SK-N-SH (cell line): ENCODE data around the gene AGAP1. TPM values are rescaled to one million over a fixed set of nuclear protein-coding genes. Genes with fewer than 3 reads are reported as not detected.

ENCODE experiments used
- CTCF ChIA-PET: fragments of 300-600, 350-600 bp; formaldehyde crosslinking; extraction: SDS; loops from one replicate; lab custom pipeline; 2021; lab: Yijun Ruan, JAX
- POLR2A ChIA-PET: fragments of 350-600 bp; sonication (Branson Sonifier 250); formaldehyde crosslinking; extraction: SDS; loops from one replicate; lab custom pipeline; 2020; ENCODE audit warnings: antibody characterized with exemption, inconsistent platforms; lab: Yijun Ruan, JAX
- DNase-seq: peaks from one replicate; pipeline ENCODE4 v3.0.0; 2012
- H2AFZ ChIP-seq: fragments of 200-600 bp; sonication (generic); 2 replicates; pipeline ENCODE4 v1.8.1; 2016; ENCODE audit warnings: antibody characterized with exemption, mild to moderate bottlenecking, low read depth
- H3F3A ChIP-seq: fragments of 200-600 bp; sonication (generic); replicated peaks from 2 replicates; pipeline ENCODE3; 2016; ENCODE audit warnings: antibody characterized with exemption, mild to moderate bottlenecking; ENCODE audit not compliant: insufficient read depth
- H3K27ac ChIP-seq, 2 experiments: fragments of 200-500 bp in 1 of 2; fragments of 200-600 bp in 1 of 2; sonication (Bioruptor generic) in 1 of 2; sonication (generic), shearing (Covaris generic) in 1 of 2; 2 replicates each; pipeline versions ENCODE4 v1.5.1 to v1.6.1; 2014 to 2016; ENCODE audit warnings: low read depth in 2 of 2, inconsistent platforms in 1 of 2, low read length in 1 of 2, mild to moderate bottlenecking in 1 of 2, mixed read lengths in 1 of 2
- H3K27me3 ChIP-seq: fragments of 200-600 bp; sonication (generic), shearing (Covaris generic); 2 replicates; pipeline ENCODE4 v1.6.1; 2016; ENCODE audit warnings: mixed run types; ENCODE audit not compliant: insufficient read depth
- H3K36me3 ChIP-seq, 2 experiments: fragments of 200-500 bp in 1 of 2; fragments of 200-600 bp in 1 of 2; sonication (Bioruptor generic) in 1 of 2; sonication (generic) in 1 of 2; replicated peaks in 1 of 2; 2 replicates each; pipeline versions ENCODE3 to v1.5.1; 2014 to 2016; ENCODE audit warnings: low read length in 1 of 2, mild to moderate bottlenecking in 1 of 2; ENCODE audit not compliant: insufficient read depth in 2 of 2, control insufficient read depth in 1 of 2
- H3K4me1 ChIP-seq, 2 experiments: fragments of 200-500 bp in 1 of 2; fragments of 200-600 bp in 1 of 2; sonication (Bioruptor generic) in 1 of 2; sonication (generic), shearing (Covaris generic) in 1 of 2; 2 replicates each; pipeline versions ENCODE4 v1.5.1 to v1.6.1; 2014 to 2016; ENCODE audit warnings: low read depth in 1 of 2, low read length in 1 of 2, mixed run types in 1 of 2; ENCODE audit not compliant: insufficient read depth in 2 of 2, control insufficient read depth in 1 of 2
- H3K4me2 ChIP-seq: fragments of 200-600 bp; sonication (generic), shearing (Covaris generic); 2 replicates; pipeline ENCODE4 v1.6.1; 2017; ENCODE audit warnings: mixed run types
- H3K4me3 ChIP-seq, 2 experiments: fragments of 200-500 bp in 1 of 2; fragments of 200-600 bp in 1 of 2; sonication (Bioruptor generic) in 1 of 2; sonication (generic), shearing (Covaris generic) in 1 of 2; 2 replicates each; pipeline versions ENCODE4 v1.5.1 to v1.8.1; 2014 to 2016; ENCODE audit warnings: low read depth in 2 of 2, inconsistent platforms in 1 of 2, low read length in 1 of 2, mild to moderate bottlenecking in 1 of 2, mixed read lengths in 1 of 2, moderate library complexity in 1 of 2
- H3K79me2 ChIP-seq: fragments of 200-600 bp; sonication (generic); 2 replicates; pipeline ENCODE4 v1.8.1; 2017; ENCODE audit warnings: mild to moderate bottlenecking; ENCODE audit not compliant: insufficient read depth
- H3K9ac ChIP-seq: fragments of 200-600 bp; sonication (generic); 2 replicates; pipeline ENCODE4 v1.6.1; 2017; ENCODE audit warnings: mixed run types
- H3K9me2 ChIP-seq: fragments of 200-600 bp; sonication (generic); 2 replicates; pipeline ENCODE4 v1.6.1; 2017; ENCODE audit warnings: mixed run types
- H3K9me3 ChIP-seq: fragments of 200-600 bp; sonication (generic); 2 replicates; pipeline ENCODE4 v1.6.1; 2017; ENCODE audit warnings: mixed run types, mild to moderate bottlenecking, moderate library complexity
- H4K20me1 ChIP-seq: fragments of 200-600 bp; sonication (generic); 2 replicates; pipeline ENCODE4 v1.6.1; 2017; ENCODE audit warnings: mild to moderate bottlenecking, mixed run types; ENCODE audit not compliant: insufficient read depth
- CHD2 ChIP-seq: fragments of 150-350 bp; IDR thresholded peaks from 2 replicates; pipeline ENCODE4 v1.6.1; 2018; ENCODE audit warnings: low read length; ENCODE audit not compliant: partially characterized antibody
- ELF1 ChIP-seq: IDR thresholded peaks from 2 replicates; pipeline ENCODE4 v1.4.0; 2012
- EZH2phosphoT487 ChIP-seq: fragments of 200-600 bp; sonication (generic); IDR thresholded peaks from 2 replicates; pipeline ENCODE4 v1.6.1; 2017; ENCODE audit warnings: low read depth, mixed run types, mild to moderate bottlenecking, antibody characterized with exemption, moderate library complexity, borderline replicate concordance
- FOXJ3 ChIP-seq: sonication (generic); formaldehyde crosslinking; IDR thresholded peaks from 2 replicates; pipeline ENCODE4 v1.5.1; 2020; ENCODE audit warnings: mild to moderate bottlenecking, missing genetic modification reagents
- GABPA ChIP-seq: IDR thresholded peaks from 2 replicates; pipeline ENCODE4 v1.4.0; 2012; ENCODE audit warnings: low read depth, mild to moderate bottlenecking
- JUND ChIP-seq: IDR thresholded peaks from 2 replicates; pipeline ENCODE4 v1.4.0; 2012
- MAX ChIP-seq: IDR thresholded peaks from 2 replicates; pipeline ENCODE4 v1.4.0; 2012; ENCODE audit warnings: low read depth
- MXI1 ChIP-seq: IDR thresholded peaks from 2 replicates; pipeline ENCODE4 v1.6.1; 2012; ENCODE audit warnings: mild to moderate bottlenecking, low read depth, low read length, improper control_type of control experiment
- NFIC ChIP-seq: IDR thresholded peaks from 2 replicates; pipeline ENCODE4 v1.4.0; 2012; ENCODE audit warnings: borderline replicate concordance
- NRF1 ChIP-seq: IDR thresholded peaks from 2 replicates; pipeline ENCODE4 v1.6.1; 2012; ENCODE audit warnings: low read depth, mild to moderate bottlenecking, low read length
- PBX3 ChIP-seq: IDR thresholded peaks from 2 replicates; pipeline ENCODE4; 2012
- POLR2AphosphoS5 ChIP-seq: IDR thresholded peaks from 2 replicates; pipeline ENCODE4 v1.6.1; 2012; ENCODE audit warnings: low read depth, low read length
- RCOR1 ChIP-seq: fragments of 150-350 bp; IDR thresholded peaks from 2 replicates; pipeline ENCODE4 v1.6.1; 2017; ENCODE audit warnings: antibody characterized with exemption, low read length
- REST ChIP-seq: IDR thresholded peaks from 2 replicates; pipeline ENCODE4 v1.6.1; 2012; ENCODE audit warnings: mild to moderate bottlenecking, low read depth, low read length, moderate library complexity
- RFX5 ChIP-seq: IDR thresholded peaks from 2 replicates; pipeline ENCODE4 v1.6.1; 2012; ENCODE audit warnings: mild to moderate bottlenecking, improper control_type of control experiment, low read length
- SIN3A ChIP-seq: IDR thresholded peaks from 2 replicates; pipeline ENCODE4 v1.6.1; 2012; ENCODE audit warnings: low read depth, mild to moderate bottlenecking, low read length, moderate library complexity, borderline replicate concordance
- TAF1 ChIP-seq: IDR thresholded peaks from 2 replicates; pipeline ENCODE4 v1.6.1; 2012; ENCODE audit warnings: low read depth, mild to moderate bottlenecking, low read length, moderate library complexity, borderline replicate concordance
- TCF12 ChIP-seq: IDR thresholded peaks from 2 replicates; pipeline ENCODE4 v1.4.0; 2012
- USF2 ChIP-seq: fragments of 150-350 bp; IDR thresholded peaks from 2 replicates; pipeline ENCODE4 v1.6.1; 2017; ENCODE audit warnings: antibody characterized with exemption, low read length, low read depth, borderline replicate concordance
- YY1 ChIP-seq: IDR thresholded peaks from 2 replicates; pipeline ENCODE4 v1.4.0; 2012; ENCODE audit warnings: low read depth, mild to moderate bottlenecking
- ZBTB33 ChIP-seq: IDR thresholded peaks from 2 replicates; pipeline ENCODE4 v1.4.0; 2012; ENCODE audit warnings: low read depth, borderline replicate concordance
- WGBS: methylation state at CpG from one replicate; pipeline ENCODE4 v1.1.6; 2017; ENCODE audit warnings: low lambda C conversion rate; 5-methylcytosine and 5-hydroxymethylcytosine counted together
- polyA plus RNA-seq, 3 experiments: library from polyadenylated mRNA; depleted of rRNA; stranded (reverse); fragments of >200 nt; gene quantifications; 2 replicates each; pipeline ENCODE4 v1.2.3, GENCODE V29; 2012

AGAP1 gene
- polyA plus RNA-seq, 1 of the 3 experiments (the other 2 are of a cell fraction): 8.8 TPM

GRCh38 chr2:235963853-235964577 lies 470.2 kb downstream of the AGAP1 start (continued):
- TF ChIP-seq JUND (no peak), ELF1 (no peak), FOXJ3 (CRISPR knock-in tag) (no peak), RFX5 (no peak), ZBTB33 (no peak), MAX (no peak), GABPA (no peak)

- Histone ChIP-seq H4K20me1 (no peaks in the 10 kb centered on the region), H3K9me2 (no peaks in the 10 kb centered on the region), H3K4me2 (no peak overlapping the region), H3K36me3 (peaks cover 0 to 6% of the 10 kb centered on the region in 2 experiments), H3K9ac (no peak overlapping the region), H3K79me2 (no peaks in the 10 kb centered on the region), H3K4me3 (no peak overlapping the region), H2AFZ (no peak overlapping the region), H3K9me3 (no peaks in the 10 kb centered on the region), H3K4me1 (peaks cover 0 to 4% of the 10 kb centered on the region in 2 experiments; a peak in 1 of 4 replicates), H3F3A (no peaks in the 10 kb centered on the region), H3K27me3 (no peaks in the 10 kb centered on the region), H3K27ac (no peak overlapping the region)
- ChIA-PET POLR2A (no interaction called here), CTCF (no interaction called here)
- WGBS: 97% methylated on average over 13 of the region's 13 CpGs
- TF ChIP-seq TAF1 (no peak), ELF1 (no peak), YY1 (no peak), PBX3 (no peak), JUND (no peak), REST (no peak), EZH2phosphoT487 (no peak), NFIC (no peak), NRF1 (no peak), CHD2 (no peak), RCOR1 (no peak), GABPA (no peak), TCF12 (no peak), MXI1 (no peak), SIN3A (no peak), USF2 (no peak), POLR2AphosphoS5 (no peak)
- DNase-seq: no peak
Observed at GRCh38 chr2:235964787-235965390, 471.0 kb downstream of the AGAP1 start.
